SJCRH30 (cell line): ENCODE measurements around the gene LTBP1. TPM values are rescaled to one million over a fixed set of nuclear protein-coding genes. Genes with fewer than 3 reads are reported as not detected.
A peak's percentile ranks its signal among the peaks of the same experiment; 100 is the strongest.
"Not testable (repeated sequence)": the region's sequence is repeated elsewhere in the genome, so short reads cannot be mapped to it uniquely, and the experiment has no call there.

Source experiments
- DNase-seq, 2 experiments: peaks; one replicate each; pipeline ENCODE4 v3.0.0-alpha.2; 2015 to 2020
- H3K27ac ChIP-seq: fragments of 250-450 bp; sonication (Bioruptor Pico); 2 replicates; pipeline ENCODE4 v1.5.1; 2020; ENCODE audit warnings: mild to moderate bottlenecking, moderate library complexity
- H3K27me3 ChIP-seq: fragments of 250-450 bp; sonication (Bioruptor Pico); 2 replicates; pipeline ENCODE4 v1.5.1; 2020; ENCODE audit warnings: mild to moderate bottlenecking, moderate library complexity
- H3K36me3 ChIP-seq: fragments of 250-450 bp; sonication (Bioruptor Pico); 2 replicates; pipeline ENCODE4 v1.5.1; 2020; ENCODE audit warnings: mild to moderate bottlenecking, moderate library complexity
- H3K4me1 ChIP-seq: fragments of 250-450 bp; sonication (Bioruptor Pico); 2 replicates; pipeline ENCODE4 v1.5.1; 2020; ENCODE audit warnings: mild to moderate bottlenecking, moderate library complexity
- H3K4me3 ChIP-seq: fragments of 250-450 bp; sonication (Bioruptor Pico); 2 replicates; pipeline ENCODE4 v1.5.1; 2020; ENCODE audit warnings: mild to moderate bottlenecking, moderate library complexity
- H3K9me3 ChIP-seq: fragments of 250-450 bp; sonication (Bioruptor Pico); replicated peaks from 2 replicates; pipeline ENCODE4 v1.5.1; 2020; ENCODE audit warnings: mild to moderate bottlenecking, moderate library complexity
- total RNA-seq: library from RNA; depleted of rRNA; stranded (reverse); fragments of >200 nt; shearing (Covaris generic); gene quantifications from 2 replicates; pipeline ENCODE4 v1.2.3, GENCODE V29; 2014

LTBP1 gene
- total RNA-seq, 1 experiment from 2014 or later, result 63.1 TPM

DNA sequence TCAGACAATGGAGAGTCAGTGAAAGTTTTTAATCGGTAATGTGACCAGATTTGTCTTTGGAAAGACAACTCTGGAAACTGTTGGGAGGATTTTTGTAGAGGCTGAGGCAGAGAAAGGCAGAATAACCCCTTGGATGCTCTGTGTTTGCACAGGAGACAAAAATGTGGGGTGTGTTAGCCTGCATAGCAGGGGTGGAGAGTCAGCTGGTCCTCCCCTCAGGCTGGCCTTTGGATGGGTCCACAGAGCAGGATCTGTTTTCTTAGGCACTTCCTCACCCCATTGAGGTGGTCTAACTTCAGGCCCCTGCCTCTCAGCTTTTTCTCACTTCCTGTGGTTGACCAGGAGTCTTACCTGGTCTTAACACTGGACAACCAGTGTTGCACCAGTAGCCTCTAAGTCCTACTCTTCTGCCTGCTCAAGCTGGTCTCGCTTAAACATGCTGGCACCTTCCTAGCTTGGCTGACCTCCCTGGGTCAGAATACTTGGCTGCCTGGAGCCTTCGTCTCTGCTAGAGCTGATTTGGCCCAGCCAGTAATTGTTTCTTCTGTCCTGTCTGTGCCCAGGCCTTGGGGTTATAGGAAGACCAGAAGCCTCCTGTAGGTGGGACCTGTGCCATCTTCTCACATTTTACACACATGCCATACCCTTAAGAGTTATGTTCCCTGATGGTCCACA lies 269.9 kb downstream of the LTBP1 start:
- Histone ChIP-seq H3K36me3 (no peaks in the 10 kb centered on the region), H3K27me3 (no peaks in the 10 kb centered on the region), H3K4me3 (no peak overlapping the region), H3K27ac (no peak overlapping the region), H3K4me1 (no peaks in the 10 kb centered on the region; the same call in 1 of the 2 replicates), H3K9me3 (no peaks in the 10 kb centered on the region)
- DNase-seq, result no peak

DNA sequence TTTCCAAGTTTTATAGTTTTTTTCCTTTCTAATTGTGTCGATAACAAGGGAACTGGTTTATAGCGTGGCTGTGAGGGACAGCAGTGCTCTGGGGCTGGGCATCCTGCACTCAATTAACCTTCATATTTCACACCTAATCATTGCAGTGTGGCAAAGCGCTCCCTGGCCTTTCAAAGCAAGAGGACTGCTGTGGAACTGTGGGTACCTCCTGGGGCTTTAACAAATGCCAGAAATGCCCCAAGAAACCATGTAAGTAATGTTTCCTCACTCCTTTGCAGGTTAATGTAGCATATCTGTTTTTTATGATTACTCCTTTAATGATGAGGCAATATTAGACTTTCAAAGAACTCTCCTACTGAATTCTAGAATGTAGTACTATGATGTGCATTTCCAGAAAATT lies 270.7 kb downstream of the LTBP1 start:
- Histone ChIP-seq H3K27me3 (no peaks in the 10 kb centered on the region), H3K4me3 (no peak overlapping the region), H3K9me3 (no peaks in the 10 kb centered on the region), H3K4me1 (no peaks in the 10 kb centered on the region; the same call in 1 of the 2 replicates), H3K27ac (no peak overlapping the region), H3K36me3 (no peaks in the 10 kb centered on the region)
- no peak for DNase-seq

DNA sequence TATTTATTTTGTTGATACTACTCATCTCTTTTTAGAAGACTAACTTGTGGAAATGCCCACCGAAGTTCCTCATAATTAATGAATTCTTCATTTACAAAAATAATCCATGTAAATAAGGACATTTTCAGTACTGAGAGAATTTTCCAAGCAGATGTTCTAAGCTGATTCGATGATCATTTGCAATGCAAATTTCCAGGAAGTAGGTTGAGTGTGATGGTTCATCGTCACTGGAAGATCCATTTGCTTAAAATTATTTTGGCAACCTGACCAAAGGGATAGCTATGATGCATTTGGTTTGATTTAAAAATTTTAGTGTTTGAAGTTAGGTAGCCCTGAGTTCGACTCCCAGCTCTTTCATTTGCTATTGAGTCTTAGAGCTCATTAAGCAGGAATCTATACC lies 272.4 kb downstream of the LTBP1 start:
- Histone ChIP-seq H3K27me3 (no peaks in the 10 kb centered on the region), H3K4me3 (no peak overlapping the region), H3K36me3 (no peaks in the 10 kb centered on the region), H3K4me1 (peaks cover 5% of the 10 kb centered on the region; the same call in 1 of the 2 replicates), H3K9me3 (no peaks in the 10 kb centered on the region), H3K27ac (no peak overlapping the region)
- DNase-seq, result no peak

DNA sequence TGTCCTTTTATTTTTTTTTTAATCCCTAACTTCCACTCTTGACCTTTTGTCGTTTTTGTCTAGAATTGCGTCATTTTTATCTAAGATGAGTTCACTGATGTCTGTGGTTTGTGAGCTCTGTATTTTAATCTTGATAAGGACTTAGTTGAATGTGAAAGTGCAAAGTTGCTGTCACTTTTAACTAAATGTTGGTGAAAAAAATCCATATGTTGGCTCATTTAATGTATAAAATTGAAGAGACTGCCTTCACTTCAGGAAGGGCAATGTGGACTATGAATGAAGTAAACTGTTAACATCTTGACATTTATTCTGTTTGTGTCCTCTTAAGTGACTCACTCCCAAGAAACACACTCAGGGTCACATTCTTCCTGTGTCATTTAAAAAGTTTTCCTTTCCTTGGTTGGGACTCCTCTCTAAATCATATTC lies 273.1 kb downstream of the LTBP1 start:
- no peaks in the 10 kb centered on the region for H3K27me3 ChIP-seq
- no peak overlapping the region for H3K27ac ChIP-seq
- peaks cover 8% of the 10 kb centered on the region; the same call in 1 of the 2 replicates for H3K4me1 ChIP-seq
- H3K9me3 ChIP-seq, result no peaks in the 10 kb centered on the region
- DNase-seq, result no peak
- H3K36me3 ChIP-seq, result no peaks in the 10 kb centered on the region; the same call in 1 of the 2 replicates
- no peak overlapping the region for H3K4me3 ChIP-seq

DNA sequence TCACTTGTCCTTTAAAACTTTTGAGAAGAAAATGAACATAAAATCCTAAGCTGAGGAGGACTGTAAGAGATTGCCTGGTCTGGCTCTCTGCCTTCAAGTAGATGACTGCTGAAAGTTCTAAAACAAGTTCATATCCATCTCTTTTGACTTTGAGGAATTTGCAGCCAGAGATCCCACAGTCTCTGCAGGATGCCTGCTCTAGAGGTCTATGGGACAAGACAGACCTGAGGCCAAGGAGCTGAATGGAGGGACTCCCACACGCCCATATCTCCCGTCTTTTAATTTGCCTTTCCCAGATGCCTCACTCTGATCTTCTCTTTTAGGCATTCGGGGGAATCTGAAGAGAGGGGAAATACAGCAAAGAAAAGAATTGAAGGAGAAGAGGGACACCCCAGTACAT lies 273.8 kb downstream of the LTBP1 start:
- Histone ChIP-seq H3K27me3 (no peaks in the 10 kb centered on the region), H3K27ac (no peak overlapping the region), H3K4me3 (no peak overlapping the region), H3K9me3 (no peaks in the 10 kb centered on the region), H3K4me1 (peaks cover 8% of the 10 kb centered on the region; the same call in 1 of the 2 replicates), H3K36me3 (no peaks in the 10 kb centered on the region; the same call in 1 of the 2 replicates)
- DNase-seq, result no peak

DNA sequence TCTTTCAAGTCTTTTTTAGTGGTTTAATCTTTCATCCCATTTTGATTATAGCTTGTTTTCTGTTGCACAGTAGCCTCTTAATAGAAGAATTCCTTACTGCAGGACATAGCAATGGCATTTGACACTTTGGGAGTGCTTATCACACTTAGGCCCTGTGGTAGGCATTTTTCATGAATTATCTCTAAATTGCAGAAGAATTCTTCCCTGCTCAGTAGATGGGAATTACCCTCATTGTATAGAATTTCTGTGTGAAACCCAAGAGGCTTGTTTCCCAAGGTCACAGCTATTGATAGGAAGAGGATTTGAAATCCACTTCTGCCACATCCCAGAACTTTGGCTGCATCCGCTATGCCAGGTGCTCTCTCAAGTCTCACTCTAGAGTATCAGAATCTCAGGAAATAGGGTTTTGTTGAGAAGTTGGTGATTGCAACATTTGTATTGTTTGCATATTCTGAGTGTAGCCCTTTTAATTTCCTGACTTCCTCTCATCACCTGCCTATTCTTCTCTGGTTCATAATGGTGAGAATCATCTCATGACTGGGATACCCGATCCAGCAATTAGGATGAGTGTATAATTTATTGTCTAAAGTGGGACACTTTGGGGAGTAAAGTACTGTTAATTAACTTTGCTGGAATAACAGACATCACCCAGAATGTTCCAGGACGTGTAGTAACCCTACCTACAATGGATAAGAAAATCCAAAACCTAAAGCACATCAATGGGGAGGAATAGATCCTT lies 274.5 kb downstream of the LTBP1 start:
- Histone ChIP-seq H3K36me3 (no peaks in the 10 kb centered on the region; the same call in 1 of the 2 replicates), H3K4me1 (peaks cover 8% of the 10 kb centered on the region; the same call in 1 of the 2 replicates), H3K4me3 (no peak overlapping the region), H3K27me3 (no peaks in the 10 kb centered on the region), H3K9me3 (no peaks in the 10 kb centered on the region), H3K27ac (no peak overlapping the region)
- DNase-seq, result no peak

DNA sequence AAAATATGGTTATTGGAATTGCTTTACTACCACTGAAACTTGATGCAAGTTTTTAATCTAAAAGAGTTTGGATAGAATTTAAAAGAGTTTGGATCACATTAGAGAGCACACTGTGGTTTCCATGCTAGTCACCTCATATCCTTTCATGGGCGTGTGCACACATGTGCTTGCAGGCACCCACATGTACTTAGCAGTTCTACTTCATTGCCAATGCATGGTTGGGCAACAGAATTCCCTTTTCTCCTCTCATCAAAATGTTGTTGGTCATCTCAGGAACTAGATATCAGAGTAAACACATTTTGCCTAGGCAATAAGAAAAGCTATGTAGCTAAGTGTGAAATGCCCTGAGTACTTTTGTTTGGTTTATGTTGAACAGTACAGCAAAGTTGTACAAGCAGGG lies 275.6 kb downstream of the LTBP1 start:
- H3K27me3 ChIP-seq, result no peaks in the 10 kb centered on the region
- no peak for DNase-seq
- no peak overlapping the region for H3K27ac ChIP-seq
- no peak overlapping the region for H3K4me3 ChIP-seq
- H3K36me3 ChIP-seq, result no peaks in the 10 kb centered on the region; the same call in 1 of the 2 replicates
- H3K4me1 ChIP-seq, result peaks cover 8% of the 10 kb centered on the region; the same call in 1 of the 2 replicates
- H3K9me3 ChIP-seq, result no peaks in the 10 kb centered on the region

DNA sequence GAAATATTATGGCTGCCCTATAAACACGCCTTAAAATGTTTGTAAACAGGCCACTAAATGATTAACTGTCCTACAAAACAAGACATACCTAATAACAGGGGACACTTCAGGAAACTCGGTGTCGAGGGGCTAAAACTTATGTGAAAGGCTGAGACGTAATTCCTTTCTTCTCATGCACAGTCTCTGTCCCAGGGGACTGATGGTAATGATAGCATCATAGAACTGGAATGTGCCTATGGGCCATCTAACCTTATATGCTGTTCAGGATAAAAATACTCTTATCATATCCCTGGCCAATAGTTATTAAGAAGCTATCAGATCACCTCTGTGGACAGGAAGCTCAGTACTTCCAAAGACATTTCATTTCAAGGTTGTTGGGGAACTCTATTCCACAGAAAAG lies 277.1 kb downstream of the LTBP1 start:
- Histone ChIP-seq H3K4me1 (peaks cover 8% of the 10 kb centered on the region; the same call in 1 of the 2 replicates), H3K36me3 (no peaks in the 10 kb centered on the region; the same call in 1 of the 2 replicates), H3K9me3 (no peaks in the 10 kb centered on the region), H3K4me3 (no peak overlapping the region), H3K27ac (no peak overlapping the region), H3K27me3 (no peaks in the 10 kb centered on the region)
- DNase-seq, result peak; percentile 36 to 50

DNA sequence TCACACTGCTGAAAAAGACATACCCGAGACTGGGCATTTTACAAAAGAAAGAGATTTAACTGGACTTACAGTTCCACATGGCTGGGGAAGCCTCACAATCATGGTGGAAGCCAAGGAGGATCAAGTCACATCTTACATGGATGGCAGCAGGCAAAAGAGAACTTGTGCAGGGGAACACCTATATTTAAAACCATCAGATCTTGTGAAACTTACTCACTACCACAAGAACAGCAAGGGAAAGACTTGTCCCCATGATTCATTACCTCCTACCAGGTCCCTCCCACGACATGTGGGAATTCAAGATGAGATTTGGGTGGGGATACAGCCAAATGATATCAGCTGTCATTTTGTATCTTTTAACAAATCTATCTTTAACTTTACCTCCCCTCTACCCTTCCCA lies 278.6 kb downstream of the LTBP1 start:
- Histone ChIP-seq H3K36me3 (no peaks in the 10 kb centered on the region; the same call in 1 of the 2 replicates), H3K4me3 (no peak overlapping the region), H3K27ac (no peak overlapping the region)

DNA sequence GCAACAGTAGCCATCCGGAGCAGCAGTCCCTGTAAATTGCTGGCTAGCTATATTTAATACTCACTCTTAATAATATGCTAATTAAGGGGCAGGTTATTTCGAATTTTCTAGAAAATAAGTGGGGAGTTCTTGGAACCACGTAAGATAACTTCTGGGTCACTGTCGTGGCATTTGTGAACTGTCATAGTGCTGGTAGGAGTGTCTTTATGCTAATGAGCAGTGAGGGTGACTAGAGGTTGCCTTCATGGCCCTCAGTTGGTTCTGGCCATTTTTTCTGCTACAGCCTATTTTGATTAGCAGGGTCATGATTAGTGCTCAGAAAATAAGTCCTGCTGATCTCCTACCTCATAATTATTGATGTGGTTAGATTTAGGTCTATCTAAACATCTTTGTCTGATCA lies 279.8 kb downstream of the LTBP1 start:
- Histone ChIP-seq H3K36me3 (no peaks in the 10 kb centered on the region; the same call in 1 of the 2 replicates), H3K27ac (no peak overlapping the region), H3K4me3 (no peak overlapping the region), H3K27me3 (no peaks in the 10 kb centered on the region), H3K4me1 (peaks cover 8% of the 10 kb centered on the region; the same call in 1 of the 2 replicates), H3K9me3 (no peaks in the 10 kb centered on the region)
- DNase-seq, result no peak

More for the DNA sequence above, 278.6 kb downstream of the LTBP1 start:
- H3K9me3 ChIP-seq, result no peaks in the 10 kb centered on the region
- no peak for DNase-seq
- no peaks in the 10 kb centered on the region for H3K27me3 ChIP-seq
- peaks cover 8% of the 10 kb centered on the region; the same call in 1 of the 2 replicates for H3K4me1 ChIP-seq

DNA sequence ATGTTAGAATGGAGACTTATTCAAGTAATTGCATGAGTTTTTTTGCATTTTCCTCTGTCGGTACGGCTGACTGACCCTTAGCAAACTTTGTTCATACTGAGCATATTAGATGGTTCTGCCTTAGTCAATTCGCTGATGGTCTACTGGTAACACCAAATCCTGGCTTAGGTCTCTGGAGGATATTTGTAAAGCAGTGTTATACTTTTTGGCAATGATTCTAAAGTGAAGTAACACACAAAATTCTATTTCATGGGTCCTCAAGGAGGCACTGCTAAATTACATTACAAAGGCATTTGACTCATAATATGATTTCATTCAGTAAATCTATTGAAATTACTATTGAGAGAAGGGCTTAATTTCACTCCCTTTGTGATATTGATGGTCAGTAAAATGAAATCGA lies 282.9 kb downstream of the LTBP1 start:
- H3K27ac ChIP-seq, result no peak overlapping the region
- no peak overlapping the region for H3K4me3 ChIP-seq
- H3K36me3 ChIP-seq, result no peaks in the 10 kb centered on the region; the same call in 1 of the 2 replicates
- no peaks in the 10 kb centered on the region for H3K27me3 ChIP-seq
- H3K9me3 ChIP-seq, result no peaks in the 10 kb centered on the region
- no peaks in the 10 kb centered on the region for H3K4me1 ChIP-seq
- DNase-seq, result no peak

DNA sequence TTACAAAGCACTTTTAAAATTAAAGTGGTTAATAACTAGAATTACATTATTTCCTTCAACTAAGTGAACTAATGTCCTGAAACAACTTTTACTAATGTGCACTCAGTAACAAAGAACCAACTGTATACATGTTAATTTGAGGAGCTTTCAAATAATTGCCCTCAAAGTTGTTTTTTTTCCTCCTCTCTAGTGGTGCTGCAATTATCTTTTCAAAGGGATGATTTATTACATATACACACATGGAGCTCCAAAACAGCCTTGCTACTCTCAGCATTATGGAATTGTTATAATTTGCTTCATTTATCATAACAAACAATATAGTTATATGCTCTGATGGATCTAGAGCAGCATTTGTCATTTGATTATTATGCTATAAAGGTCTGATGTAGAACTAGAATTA lies 283.4 kb downstream of the LTBP1 start:
- H3K36me3 ChIP-seq, result no peaks in the 10 kb centered on the region

DNA sequence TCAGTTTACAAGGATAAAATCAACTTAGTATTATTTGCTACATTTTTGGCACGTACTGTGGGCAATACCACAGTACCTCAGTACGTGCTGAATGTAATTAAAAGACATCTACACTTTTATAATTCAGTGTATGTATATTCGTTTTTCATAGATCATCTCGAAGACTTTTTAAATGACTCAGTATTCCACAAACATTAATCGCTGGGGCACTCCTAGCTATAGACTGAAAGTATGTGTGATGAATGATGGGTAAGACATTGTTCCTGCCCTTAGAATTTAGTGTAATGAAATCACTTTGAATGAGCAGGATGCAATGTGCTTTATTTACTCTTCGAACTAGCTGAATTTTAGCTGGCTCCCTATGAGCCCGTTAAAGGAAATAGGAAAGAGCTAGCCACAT lies 284.1 kb downstream of the LTBP1 start:
- Histone ChIP-seq H3K4me1 (no peaks in the 10 kb centered on the region), H3K9me3 (no peaks in the 10 kb centered on the region), H3K27ac (no peak overlapping the region), H3K36me3 (no peaks in the 10 kb centered on the region), H3K27me3 (no peaks in the 10 kb centered on the region), H3K4me3 (no peak overlapping the region)
- no peak for DNase-seq

More for the DNA sequence above, 283.4 kb downstream of the LTBP1 start:
- no peaks in the 10 kb centered on the region for H3K27me3 ChIP-seq
- no peaks in the 10 kb centered on the region for H3K9me3 ChIP-seq
- H3K4me1 ChIP-seq, result no peaks in the 10 kb centered on the region
- H3K27ac ChIP-seq, result no peak overlapping the region
- DNase-seq, result no peak
- no peak overlapping the region for H3K4me3 ChIP-seq

DNA sequence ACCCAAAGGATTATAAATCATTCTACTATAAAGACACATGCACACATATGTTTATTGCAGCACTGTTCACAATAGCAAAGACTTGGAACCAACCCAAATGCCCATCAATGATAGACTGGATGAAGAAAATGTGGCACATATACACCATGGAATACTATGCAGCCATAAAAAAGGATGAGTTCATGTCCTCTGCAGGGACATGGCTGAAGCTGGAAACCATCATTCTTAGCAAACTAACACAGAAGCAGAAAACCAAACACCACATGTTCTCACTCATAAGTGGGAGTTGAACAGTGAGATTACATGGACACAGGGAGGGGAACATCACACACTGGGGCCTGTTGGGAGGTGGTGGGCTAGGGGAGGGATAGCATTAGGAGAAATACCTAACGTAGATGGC lies 288.8 kb downstream of the LTBP1 start:
- not testable (repeated sequence) for H3K27ac ChIP-seq, H3K9me3 ChIP-seq, H3K36me3 ChIP-seq, DNase-seq, H3K4me3 ChIP-seq, H3K4me1 ChIP-seq, H3K27me3 ChIP-seq
